H1 (cell line): ENCODE measurements around the gene ANO6. TPM values are rescaled to one million over a fixed set of nuclear protein-coding genes. Genes with fewer than 3 reads are reported as not detected.

Source experiments
- ATF2 ChIP-seq: IDR thresholded peaks from 2 replicates; pipeline ENCODE4 v1.6.1; 2012; ENCODE audit warnings: low read length, inconsistent platforms
- BACH1 ChIP-seq: IDR thresholded peaks from 2 replicates; pipeline ENCODE4 v1.6.1; 2012; ENCODE audit warnings: low read length, improper control_type of control experiment
- CBX8 ChIP-seq: fragments of 300-800, 300-1000 bp; sonication (generic); IDR thresholded peaks from 2 replicates; pipeline ENCODE4 v1.7.1; 2016; ENCODE audit warnings: low read depth, low read length, borderline replicate concordance
- CEBPB ChIP-seq: IDR thresholded peaks from 2 replicates; pipeline ENCODE4 v1.6.1; 2012; ENCODE audit warnings: low read depth, low read length
- CHD7 ChIP-seq: fragments of 300-600 bp; sonication (generic); IDR thresholded peaks from 2 replicates; pipeline ENCODE4 v1.7.1; 2012; ENCODE audit warnings: low read length, moderate library complexity, mild to moderate bottlenecking, inconsistent platforms; ENCODE audit not compliant: insufficient replicate concordance
- EP300 ChIP-seq, 2 experiments: IDR thresholded peaks; 1 replicate in 1 of 2; 2 replicates in 1 of 2; pipeline ENCODE4 v1.6.1; 2011 to 2012; ENCODE audit warnings: low read depth in 2 of 2, low read length in 2 of 2, mild to moderate bottlenecking in 2 of 2, borderline replicate concordance in 1 of 2, inconsistent platforms in 1 of 2, moderate library complexity in 1 of 2
- GABPA ChIP-seq: IDR thresholded peaks from 2 replicates; pipeline ENCODE4 v1.6.1; 2011; ENCODE audit warnings: mild to moderate bottlenecking, low read length, moderate library complexity, borderline replicate concordance; ENCODE audit not compliant: insufficient read depth
- HDAC6 ChIP-seq: IDR thresholded peaks from one replicate; pipeline ENCODE4 v1.7.1; 2012; ENCODE audit warnings: low read depth, mild to moderate bottlenecking, inconsistent platforms, low read length, moderate library complexity
- NRF1 ChIP-seq: IDR thresholded peaks from 2 replicates; pipeline ENCODE4 v1.6.1; 2011; ENCODE audit warnings: mild to moderate bottlenecking, low read depth, low read length, improper control_type of control experiment
- SIX5 ChIP-seq: IDR thresholded peaks from 2 replicates; pipeline ENCODE4 v1.6.1; 2011; ENCODE audit warnings: mild to moderate bottlenecking, low read depth, low read length
- TCF12 ChIP-seq: IDR thresholded peaks from 2 replicates; pipeline ENCODE4 v1.6.1; 2011; ENCODE audit warnings: low read depth, mild to moderate bottlenecking, low read length
- polyA plus RNA-seq, 7 experiments: library from polyadenylated mRNA; depleted of rRNA in 3 of 7; stranded (reverse) in 5 of 7; unstranded in 2 of 7; fragments of >200 nt in 5 of 7; fragments of 200-250 nt in 2 of 7; gene quantifications; 1 replicate in 5 of 7; 2 replicates in 1 of 7; 4 replicates in 1 of 7; pipeline versions ENCODE4 v1.2.1 to v1.2.3, GENCODE V29; 2011 to 2013; ENCODE audit warnings: missing spikeins in 2 of 7, mixed read lengths in 2 of 7
- total RNA-seq: library from RNA; stranded (reverse); fragmentation: NEBNext Ultra II Directional; extraction: Animal tissue kit (Norgen Biotek cat#: 25700); gene quantifications from 2 replicates; pipeline ENCODE4 v1.2.1, GENCODE V29; 2021

The ANO6 gene
- total and polyA plus RNA-seq, 2 of the 8 experiments (the other 6 are each of a cell fraction or from before 2014, with no cell fraction given), result 15.1 to 39.7 TPM

GRCh38 chr12:45477526-45477925 lies 261.6 kb downstream of the ANO6 start (continued):
- TF ChIP-seq CHD7 (no peak), SIX5 (no peak), GABPA (no peak), ATF2 (no peak), CEBPB (no peak), BACH1 (no peak), CBX8 (no peak), TCF12 (no peak), EP300 (IDR thresholded peaks at IDR 0.05; ENCODE audit: borderline replicate concordance in 1 of 2, low read depth in 2 of 2, low read length in 2 of 2) (no peak), HDAC6 (no peak), NRF1 (no peak)
